DND-41 (cell line): ENCODE data around the gene LRRC51.

ENCODE experiments used
- ATAC-seq: fragments of 200-7000 bp; cut with Tn5 transposase; 3 replicates; pipeline ENCODE4 v1.9.1; 2021; ENCODE audit warnings: low read depth; ENCODE audit not compliant: insufficient read depth
- DNase-seq: peaks from one replicate; pipeline ENCODE4 v3.0.0-alpha.2; 2020
- H2AFZ ChIP-seq: 2 replicates; pipeline ENCODE4 v1.6.0; 2012; ENCODE audit warnings: low read depth, low read length
- H3K27ac ChIP-seq: 2 replicates; pipeline ENCODE4 v1.5.1; 2012; ENCODE audit warnings: low read length, inconsistent platforms
- H3K27me3 ChIP-seq: fragments of 200-600 bp; sonication (generic); 2 replicates; pipeline ENCODE4 v1.6.0; 2012; ENCODE audit warnings: low read length, mild to moderate bottlenecking, inconsistent platforms; ENCODE audit not compliant: insufficient read depth, poor library complexity
- H3K36me3 ChIP-seq: 2 replicates; pipeline ENCODE4 v1.5.1; 2012; ENCODE audit warnings: low read length, inconsistent platforms; ENCODE audit not compliant: insufficient read depth
- H3K4me1 ChIP-seq: 2 replicates; pipeline ENCODE4 v1.5.1; 2012; ENCODE audit warnings: mild to moderate bottlenecking, low read length; ENCODE audit not compliant: insufficient read depth
- H3K4me2 ChIP-seq: 2 replicates; pipeline ENCODE4 v1.6.0; 2012; ENCODE audit warnings: mild to moderate bottlenecking, moderate library complexity, low read length, inconsistent platforms; ENCODE audit not compliant: insufficient read depth
- H3K4me3 ChIP-seq, 2 experiments: fragments of 200-600 bp in 1 of 2; shearing (Covaris generic) in 1 of 2; 2 replicates each; pipeline ENCODE4 v1.5.1; 2012 to 2016; ENCODE audit warnings: inconsistent platforms in 2 of 2, low read length in 2 of 2, mild to moderate bottlenecking in 2 of 2, low read depth in 1 of 2, moderate library complexity in 1 of 2
- H3K79me2 ChIP-seq: 2 replicates; pipeline ENCODE4 v1.6.0; 2012; ENCODE audit warnings: low read length, inconsistent platforms; ENCODE audit not compliant: insufficient read depth
- H3K9ac ChIP-seq: 2 replicates; pipeline ENCODE4 v1.6.0; 2012; ENCODE audit warnings: low read depth, mild to moderate bottlenecking, inconsistent platforms, low read length, moderate library complexity
- H3K9me3 ChIP-seq: 2 replicates; pipeline ENCODE4 v1.5.1; 2012; ENCODE audit warnings: low read length, moderate library complexity, mild to moderate bottlenecking, inconsistent platforms; ENCODE audit not compliant: insufficient read depth, severe bottlenecking
- H4K20me1 ChIP-seq: 2 replicates; pipeline ENCODE4 v1.6.0; 2012; ENCODE audit warnings: low read length; ENCODE audit not compliant: insufficient read depth
- EZH2 ChIP-seq: IDR thresholded peaks from 3 replicates; pipeline ENCODE4 v1.6.1; 2012; ENCODE audit warnings: borderline replicate concordance, low read depth, mild to moderate bottlenecking, moderate library complexity, low read length, inconsistent platforms; ENCODE audit not compliant: severe bottlenecking
- TF ChIP-seq, protein P1 (sequence below): IDR thresholded peaks from 2 replicates; pipeline ENCODE4 v1.5.1; 2012; ENCODE audit warnings: borderline replicate concordance, low read length, moderate library complexity, mild to moderate bottlenecking; ENCODE audit not compliant: poor library complexity, severe bottlenecking; ENCODE audit errors: extremely low read depth

Gene LRRC51

DNA sequence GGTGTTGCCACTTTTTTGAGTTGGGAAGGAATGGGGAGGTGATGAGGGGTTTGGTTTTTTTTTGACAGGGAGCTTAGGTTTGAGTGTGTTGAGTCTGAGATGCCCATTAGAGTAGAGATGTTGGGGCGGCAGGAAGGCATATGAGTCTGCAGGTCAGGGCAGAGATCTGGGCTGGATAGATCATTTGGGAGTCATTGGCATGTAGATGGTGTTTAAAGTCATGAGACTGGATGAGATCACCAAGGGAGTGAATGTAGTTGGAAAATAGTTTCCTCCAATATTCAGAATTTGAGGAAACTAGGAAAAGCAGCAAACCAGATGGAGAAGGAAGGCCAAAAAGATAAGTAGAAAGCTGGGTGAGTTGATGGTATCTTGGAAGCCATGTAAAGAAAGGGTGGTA is 33.9 kb downstream of the LRRC51 start:
- TF ChIP-seq EZH2, result no peak
- TF ChIP-seq, protein P1, sequence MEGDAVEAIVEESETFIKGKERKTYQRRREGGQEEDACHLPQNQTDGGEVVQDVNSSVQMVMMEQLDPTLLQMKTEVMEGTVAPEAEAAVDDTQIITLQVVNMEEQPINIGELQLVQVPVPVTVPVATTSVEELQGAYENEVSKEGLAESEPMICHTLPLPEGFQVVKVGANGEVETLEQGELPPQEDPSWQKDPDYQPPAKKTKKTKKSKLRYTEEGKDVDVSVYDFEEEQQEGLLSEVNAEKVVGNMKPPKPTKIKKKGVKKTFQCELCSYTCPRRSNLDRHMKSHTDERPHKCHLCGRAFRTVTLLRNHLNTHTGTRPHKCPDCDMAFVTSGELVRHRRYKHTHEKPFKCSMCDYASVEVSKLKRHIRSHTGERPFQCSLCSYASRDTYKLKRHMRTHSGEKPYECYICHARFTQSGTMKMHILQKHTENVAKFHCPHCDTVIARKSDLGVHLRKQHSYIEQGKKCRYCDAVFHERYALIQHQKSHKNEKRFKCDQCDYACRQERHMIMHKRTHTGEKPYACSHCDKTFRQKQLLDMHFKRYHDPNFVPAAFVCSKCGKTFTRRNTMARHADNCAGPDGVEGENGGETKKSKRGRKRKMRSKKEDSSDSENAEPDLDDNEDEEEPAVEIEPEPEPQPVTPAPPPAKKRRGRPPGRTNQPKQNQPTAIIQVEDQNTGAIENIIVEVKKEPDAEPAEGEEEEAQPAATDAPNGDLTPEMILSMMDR, result no peak
- Histone ChIP-seq H3K4me2 (no peak overlapping the region), H3K27ac (no peak overlapping the region), H3K79me2 (peaks cover 9% of the 10 kb centered on the region), H3K9me3 (no peaks in the 10 kb centered on the region), H3K4me1 (peaks cover 24% of the 10 kb centered on the region), H4K20me1 (no peaks in the 10 kb centered on the region), H3K27me3 (no peaks in the 10 kb centered on the region), H2AFZ (no peak overlapping the region), H3K36me3 (peaks cover 11% of the 10 kb centered on the region), H3K4me3 (no peak overlapping the region), H3K9ac (no peak overlapping the region)
- ATAC-seq, result no peak
- DNase-seq, result no peak

DNA sequence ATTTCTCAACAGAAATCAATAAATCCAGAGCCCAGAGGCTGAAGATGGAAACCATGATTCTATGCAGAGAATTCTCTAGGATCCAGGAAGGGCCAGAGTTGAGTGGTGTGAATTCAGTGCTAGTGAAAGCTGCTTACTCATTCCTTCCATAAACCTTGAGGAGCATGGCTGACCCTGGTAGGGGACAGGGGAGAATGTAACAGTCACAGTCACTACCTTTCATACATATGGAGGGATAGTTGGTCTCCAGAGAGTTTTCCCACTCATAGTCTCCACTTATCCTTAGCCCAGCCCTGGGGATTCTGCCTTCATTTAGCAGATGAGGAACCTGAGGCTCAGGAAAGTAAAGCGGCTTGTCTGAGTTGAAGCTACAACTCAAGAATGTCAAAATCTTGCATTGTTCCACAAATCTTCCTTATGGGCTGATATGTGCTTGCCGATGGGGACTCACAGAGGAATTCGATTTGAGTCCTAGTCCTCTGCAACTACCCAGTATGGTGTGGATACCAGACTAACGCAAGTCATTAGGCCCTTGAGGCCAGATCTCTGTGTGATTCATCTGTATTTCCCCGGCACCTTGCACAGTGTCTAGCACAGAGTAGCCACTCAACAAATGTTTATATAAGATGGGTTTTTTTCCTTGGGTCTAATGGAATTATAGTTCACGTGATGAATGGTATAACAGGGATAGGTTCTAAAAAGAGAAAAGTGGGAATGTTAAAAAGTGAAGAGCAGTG is 35.5 kb downstream of the LRRC51 start:
- peaks cover 16% of the 10 kb centered on the region for H3K4me1 ChIP-seq
- H3K27me3 ChIP-seq, result no peaks in the 10 kb centered on the region

DNA sequence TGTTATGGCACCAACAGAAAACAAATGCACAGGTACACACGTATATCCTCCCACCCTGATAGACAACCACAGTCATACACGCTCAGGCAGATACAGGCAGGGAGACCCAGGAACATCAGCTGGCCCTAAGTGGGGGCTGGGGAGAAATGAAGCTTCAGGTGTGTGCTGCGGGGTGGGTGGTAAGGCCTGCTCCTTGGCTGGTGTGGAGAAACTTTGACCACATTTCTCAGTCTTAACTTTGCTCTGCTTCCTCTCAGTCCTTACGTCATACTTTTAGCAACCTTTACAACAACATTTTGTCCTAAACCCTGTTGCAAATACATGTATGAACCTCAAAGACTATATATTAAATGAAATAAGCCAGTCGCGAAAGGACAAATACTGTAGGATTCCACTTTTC is 38.5 kb downstream of the LRRC51 start:
- H3K4me3 ChIP-seq, result no peak overlapping the region
- H2AFZ ChIP-seq, result no peak overlapping the region
- H4K20me1 ChIP-seq, result no peaks in the 10 kb centered on the region
- no peak for TF ChIP-seq EZH2
- TF ChIP-seq, protein P1, result no peak
- ATAC-seq, result no peak
- H3K4me2 ChIP-seq, result no peak overlapping the region
- no peaks in the 10 kb centered on the region for H3K4me1 ChIP-seq
- H3K9me3 ChIP-seq, result peaks cover 3% of the 10 kb centered on the region
- H3K79me2 ChIP-seq, result no peaks in the 10 kb centered on the region
- no peak overlapping the region for H3K27ac ChIP-seq
- no peak for DNase-seq
- H3K36me3 ChIP-seq, result no peaks in the 10 kb centered on the region
- no peaks in the 10 kb centered on the region for H3K27me3 ChIP-seq
- H3K9ac ChIP-seq, result no peak overlapping the region

More for the DNA sequence above, 35.5 kb downstream of the LRRC51 start:
- Histone ChIP-seq H3K27ac (no peak overlapping the region), H3K4me2 (no peak overlapping the region), H3K9me3 (no peaks in the 10 kb centered on the region), H3K9ac (no peak overlapping the region), H4K20me1 (no peaks in the 10 kb centered on the region), H3K79me2 (peaks cover 8% of the 10 kb centered on the region), H3K4me3 (no peak overlapping the region), H2AFZ (0 out of 2 replicates have a peak overlapping the region, but pooled peaks have one; percentile 8), H3K36me3 (no peaks in the 10 kb centered on the region)
- TF ChIP-seq EZH2, result no peak
- TF ChIP-seq, protein P1, result no peak
- DNase-seq (no peak), ATAC-seq (no peak)

DNA sequence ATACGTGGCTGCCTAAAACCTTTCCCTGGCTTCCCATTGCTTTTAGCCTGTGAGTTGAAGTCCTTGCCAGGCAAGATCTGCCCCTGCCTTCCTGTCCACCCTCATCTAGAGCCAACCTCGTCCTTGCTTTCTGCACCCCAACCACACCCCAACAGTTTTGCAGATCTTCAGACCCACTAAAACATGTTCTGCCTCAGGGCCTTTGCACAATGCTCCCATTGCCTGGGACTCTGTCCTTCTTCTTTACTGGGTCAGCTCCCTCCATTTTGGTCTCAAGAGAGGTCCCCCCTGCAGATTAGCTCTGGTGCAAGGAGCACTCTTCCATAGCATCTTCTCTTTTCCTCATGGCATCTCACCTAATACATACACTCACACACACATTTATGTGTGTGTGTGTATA is 40.3 kb downstream of the LRRC51 start:
- H3K36me3 ChIP-seq, result no peaks in the 10 kb centered on the region
- H3K4me2 ChIP-seq, result no peak overlapping the region
- H3K9me3 ChIP-seq, result peaks cover 11% of the 10 kb centered on the region
- H3K27me3 ChIP-seq, result no peaks in the 10 kb centered on the region
- DNase-seq, result no peak
- no peak overlapping the region for H2AFZ ChIP-seq
- H4K20me1 ChIP-seq, result no peaks in the 10 kb centered on the region
- no peaks in the 10 kb centered on the region for H3K4me1 ChIP-seq
- no peak overlapping the region for H3K27ac ChIP-seq
- no peaks in the 10 kb centered on the region for H3K79me2 ChIP-seq
- no peak overlapping the region for H3K9ac ChIP-seq
- H3K4me3 ChIP-seq, result no peak overlapping the region
- ATAC-seq, result no peak
- TF ChIP-seq EZH2, result no peak
- TF ChIP-seq, protein P1, result no peak
